IMR-90 (cell line): ENCODE measurements around the gene SLC4A4. TPM values are rescaled to one million over a fixed set of nuclear protein-coding genes. Genes with fewer than 3 reads are reported as not detected.
A peak's percentile ranks its signal among the peaks of the same experiment; 100 is the strongest.

Experiments
- ATAC-seq: fragments of 200-7000 bp; cut with Tn5 transposase; 2 replicates; pipeline ENCODE4 v1.9.1; 2020; ENCODE audit warnings: low read depth, mild to moderate bottlenecking, moderate library complexity
- BruUV-seq: library from RNA; stranded (reverse); fragments of 400-500 nt; replicated peaks from 2 replicates; lab custom pipeline; 2021; lab: Mats Ljungman, UMichigan
- CTCF ChIA-PET: fragments of 300-600 bp; formaldehyde crosslinking; extraction: SDS; loops from one replicate; lab custom pipeline; 2021; ENCODE audit warnings: antibody characterized with exemption; lab: Yijun Ruan, JAX
- POLR2A ChIA-PET: fragments of 300-600 bp; sonication (Branson Sonifier 250); formaldehyde crosslinking; loops from one replicate; lab custom pipeline; 2022; ENCODE audit warnings: antibody characterized with exemption; ENCODE audit not compliant: unreplicated experiment; lab: Charles Lee
- DNase-seq: peaks from one replicate; pipeline ENCODE4 v3.0.0; 2013
- H2AFZ ChIP-seq: replicated peaks from 2 replicates; pipeline ENCODE3; 2013; ENCODE audit warnings: low read length, mild to moderate bottlenecking; ENCODE audit not compliant: poor library complexity
- H2AK5ac ChIP-seq: 2 replicates; pipeline ENCODE4 v1.6.1; 2013; ENCODE audit warnings: low read depth, low read length, inconsistent platforms
- H2AK9ac ChIP-seq: replicated peaks from 2 replicates; pipeline ENCODE3; 2013; ENCODE audit warnings: mild to moderate bottlenecking, low read depth, low read length, moderate library complexity; ENCODE audit not compliant: poor library complexity
- H2BK120ac ChIP-seq: 2 replicates; pipeline ENCODE4 v1.6.1; 2013; ENCODE audit warnings: low read depth, low read length, inconsistent platforms
- H2BK15ac ChIP-seq: 3 replicates; pipeline ENCODE4 v1.6.1; 2013; ENCODE audit warnings: low read depth, low read length, inconsistent platforms
- H2BK20ac ChIP-seq: 2 replicates; pipeline ENCODE4 v1.6.1; 2013; ENCODE audit warnings: low read depth, mild to moderate bottlenecking, inconsistent platforms, low read length, moderate library complexity
- H2BK5ac ChIP-seq: 2 replicates; pipeline ENCODE4 v1.6.1; 2013; ENCODE audit warnings: mild to moderate bottlenecking, low read depth, low read length, inconsistent platforms; ENCODE audit not compliant: poor library complexity, severe bottlenecking
- H3K14ac ChIP-seq: replicated peaks from 2 replicates; pipeline ENCODE4 v1.6.1; 2013; ENCODE audit warnings: low read depth, low read length, inconsistent platforms
- H3K18ac ChIP-seq: 2 replicates; pipeline ENCODE4 v1.6.1; 2013; ENCODE audit warnings: low read depth, low read length, control low read depth
- H3K23ac ChIP-seq: 2 replicates; pipeline ENCODE4 v1.6.1; 2013; ENCODE audit warnings: low read depth, low read length, inconsistent platforms
- H3K27ac ChIP-seq: 2 replicates; pipeline ENCODE4 v1.5.1; 2013; ENCODE audit warnings: mild to moderate bottlenecking, control low read depth, low read length; ENCODE audit not compliant: insufficient read depth
- H3K27me3 ChIP-seq: 2 replicates; pipeline ENCODE4 v1.6.1; 2013; ENCODE audit warnings: low read length; ENCODE audit not compliant: control insufficient read depth, insufficient read depth
- H3K36me3 ChIP-seq: 2 replicates; pipeline ENCODE4 v1.6.1; 2013; ENCODE audit warnings: low read length, mixed read lengths; ENCODE audit not compliant: control insufficient read depth, insufficient read depth
- H3K4ac ChIP-seq: 2 replicates; pipeline ENCODE4 v1.6.1; 2013; ENCODE audit warnings: low read depth, low read length, inconsistent platforms
- H3K4me1 ChIP-seq: 2 replicates; pipeline ENCODE4 v1.6.1; 2013; ENCODE audit warnings: low read length, mixed read lengths; ENCODE audit not compliant: control insufficient read depth, insufficient read depth
- H3K4me2 ChIP-seq: 2 replicates; pipeline ENCODE4 v1.6.1; 2013; ENCODE audit warnings: low read depth, mild to moderate bottlenecking, control low read depth, low read length, moderate library complexity
- H3K4me3 ChIP-seq: 2 replicates; pipeline ENCODE4 v1.5.1; 2013; ENCODE audit warnings: low read depth, mild to moderate bottlenecking, control low read depth, low read length, moderate library complexity; ENCODE audit not compliant: insufficient read depth
- H3K56ac ChIP-seq: 2 replicates; pipeline ENCODE4 v1.6.1; 2013; ENCODE audit warnings: low read length, inconsistent platforms; ENCODE audit not compliant: insufficient read depth; ENCODE audit errors: extremely low read depth
- H3K79me1 ChIP-seq, 2 experiments: 2 replicates each; pipeline ENCODE4 v1.6.1; 2013; ENCODE audit warnings: low read length in 2 of 2, inconsistent platforms in 1 of 2, low read depth in 1 of 2
- H3K9ac ChIP-seq: 2 replicates; pipeline ENCODE4 v1.6.1; 2013; ENCODE audit warnings: low read depth, low read length, control low read depth
- H3K9me1 ChIP-seq: 2 replicates; pipeline ENCODE4 v1.6.1; 2013; ENCODE audit warnings: low read length, inconsistent platforms; ENCODE audit not compliant: insufficient read depth
- H3K9me3 ChIP-seq: 2 replicates; pipeline ENCODE4 v1.6.1; 2013; ENCODE audit warnings: low read length; ENCODE audit not compliant: control insufficient read depth, insufficient read depth
- H4K20me1 ChIP-seq: 2 replicates; pipeline ENCODE4 v1.6.1; 2013; ENCODE audit warnings: low read length, inconsistent platforms; ENCODE audit not compliant: insufficient read depth
- H4K5ac ChIP-seq: 2 replicates; pipeline ENCODE4 v1.6.1; 2013; ENCODE audit warnings: mild to moderate bottlenecking, low read depth, low read length, control low read depth
- H4K8ac ChIP-seq, 2 experiments: 2 replicates each; pipeline ENCODE4 v1.6.1; 2013; ENCODE audit warnings: low read depth in 2 of 2, low read length in 2 of 2, control low read depth in 1 of 2, inconsistent platforms in 1 of 2
- H4K91ac ChIP-seq: 2 replicates; pipeline ENCODE4 v1.6.1; 2013; ENCODE audit warnings: low read depth, low read length, inconsistent platforms; ENCODE audit not compliant: insufficient read depth
- CEBPB ChIP-seq: IDR thresholded peaks from 2 replicates; pipeline ENCODE4 v1.6.1; 2012; ENCODE audit warnings: low read depth, low read length, improper control_type of control experiment
- MXI1 ChIP-seq: IDR thresholded peaks from 2 replicates; pipeline ENCODE4 v1.6.1; 2012; ENCODE audit warnings: low read depth, mild to moderate bottlenecking, low read length, moderate library complexity, borderline replicate concordance
- NFE2L2 ChIP-seq: fragments of 150-350 bp; IDR thresholded peaks from 2 replicates; pipeline ENCODE4 v1.6.1; 2016; ENCODE audit warnings: low read depth, mild to moderate bottlenecking, low read length
- POLR2A ChIP-seq: IDR thresholded peaks from 2 replicates; pipeline ENCODE4 v1.6.1; 2012; ENCODE audit warnings: mild to moderate bottlenecking, low read depth, low read length
- RCOR1 ChIP-seq: IDR thresholded peaks from 2 replicates; pipeline ENCODE4 v1.6.1; 2012; ENCODE audit warnings: mild to moderate bottlenecking, low read length, improper control_type of control experiment; ENCODE audit not compliant: insufficient replicate concordance
- SMC3 ChIP-seq: fragments of 150-350 bp; IDR thresholded peaks from 2 replicates; pipeline ENCODE4 v1.6.1; 2016; ENCODE audit warnings: low read depth, mild to moderate bottlenecking, antibody characterized with exemption, low read length, moderate library complexity
- WGBS, 2 experiments: methylation state at CpG; one replicate each; pipeline versions ENCODE4 v1.1.5 to v1.1.7; 2013; ENCODE audit warnings: missing lambda C conversion rate in 2 of 2; ENCODE audit not compliant: insufficient read length in 1 of 2; ENCODE audit errors: extremely low coverage in 2 of 2; 5-methylcytosine and 5-hydroxymethylcytosine counted together
- dilution Hi-C: fragments of 300-500 bp; cut with HindIII; formaldehyde crosslinking; loops from one replicate; pipeline ENCODE4 v1.14.3; 2018; ENCODE audit warnings: low sequenced_read_pairs; ENCODE audit not compliant: unreplicated experiment
- in situ Hi-C: fragments of 300-500 bp; cut with MboI; formaldehyde crosslinking; loops from 3 replicates; pipeline ENCODE4 v1.14.3; 2019; ENCODE audit warnings: low sequenced_read_pairs, inconsistent platforms, mixed read lengths
- intact Hi-C: fragments of 100-400 bp; cut with micrococcal nuclease; formaldehyde crosslinking; loops from 2 replicates; pipeline ENCODE4 v1.10.0; 2022
- polyA plus RNA-seq, 3 experiments: library from polyadenylated mRNA; depleted of rRNA; stranded (reverse); fragments of >200 nt; gene quantifications; 2 replicates each; pipeline ENCODE4 v1.2.3, GENCODE V29; 2012; ENCODE audit warnings: low replicate concordance in 1 of 3
- total RNA-seq: library from RNA; depleted of rRNA; stranded (reverse); fragments of >200 nt; gene quantifications from 2 replicates; pipeline ENCODE4 v1.2.3, GENCODE V29; 2012
- TF ChIP-seq, protein P1 (sequence below): fragments of 150-350 bp; IDR thresholded peaks from 2 replicates; pipeline ENCODE4 v1.6.1; 2016; ENCODE audit warnings: low read depth, mild to moderate bottlenecking, low read length, moderate library complexity, borderline replicate concordance

The SLC4A4 gene
- total and polyA plus RNA-seq, 2 of the 4 experiments (the other 2 are of a cell fraction): 5.6 to 16.8 TPM

DNA sequence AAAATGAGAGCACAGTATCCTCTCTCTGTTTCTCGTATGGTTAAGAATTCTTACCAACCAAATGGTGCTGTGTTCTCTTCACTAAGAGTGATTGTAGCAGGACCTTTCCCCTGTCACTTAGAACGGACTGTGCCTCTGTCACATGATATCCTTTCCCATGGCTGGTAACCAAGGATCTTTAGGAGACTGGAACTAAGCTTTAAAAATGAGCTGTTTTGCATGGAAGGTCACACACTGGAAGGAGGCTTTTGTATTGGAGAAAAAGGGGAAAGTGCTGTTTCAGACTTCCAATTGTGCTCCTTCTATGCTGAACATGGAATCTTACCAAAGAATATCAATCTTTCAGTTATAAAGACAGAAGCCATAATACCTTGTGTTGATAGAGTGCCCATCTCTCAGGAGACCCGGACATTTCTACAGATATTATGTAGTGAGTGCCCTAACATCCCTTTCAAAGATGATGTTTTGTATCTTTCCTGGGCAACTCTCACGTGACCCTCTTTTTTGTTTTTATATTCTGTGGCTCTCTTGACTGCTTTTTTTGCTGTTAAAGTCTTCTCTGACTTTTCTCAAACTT, 148.6 kb downstream of the SLC4A4 start:
- Histone ChIP-seq H3K79me1 (peaks cover 3 to 4% of the 10 kb centered on the region in 2 experiments; a peak in 3 of 4 replicates), H2BK120ac (no peak overlapping the region; the same call in 1 of the 2 replicates), H3K4ac (no peak overlapping the region), H3K36me3 (peaks cover 17% of the 10 kb centered on the region), H4K91ac (no peak overlapping the region), H4K8ac (0 out of 4 replicates have a peak overlapping the region, but pooled peaks of 1 of the 2 experiments have one; percentile 52), H2AK9ac (no peak overlapping the region), H3K4me2 (no peak overlapping the region), H3K18ac (no peak overlapping the region), H3K9me1 (no peaks in the 10 kb centered on the region; the same call in 1 of the 2 replicates), H3K27me3 (no peaks in the 10 kb centered on the region), H3K4me1 (no peaks in the 10 kb centered on the region), H3K9me3 (no peaks in the 10 kb centered on the region), H3K23ac (no peak overlapping the region), H2BK15ac (no peak overlapping the region), H4K5ac (no peak overlapping the region), H3K4me3 (no peak overlapping the region), H3K56ac (no peak overlapping the region), H4K20me1 (no peaks in the 10 kb centered on the region), H2BK20ac (0 out of 2 replicates have a peak overlapping the region, but pooled peaks have one; percentile 0), H2BK5ac (no peak overlapping the region), H3K27ac (no peak overlapping the region), H2AK5ac (no peak overlapping the region), H3K9ac (no peak overlapping the region), H2AFZ (no peak overlapping the region), H3K14ac (no peak overlapping the region)
- TF ChIP-seq RCOR1: no peak
- TF ChIP-seq NFE2L2: no peak
- no peak for TF ChIP-seq POLR2A
- TF ChIP-seq SMC3: no peak
- no peak for TF ChIP-seq MXI1
- TF ChIP-seq CEBPB: no peak
- TF ChIP-seq, protein P1, sequence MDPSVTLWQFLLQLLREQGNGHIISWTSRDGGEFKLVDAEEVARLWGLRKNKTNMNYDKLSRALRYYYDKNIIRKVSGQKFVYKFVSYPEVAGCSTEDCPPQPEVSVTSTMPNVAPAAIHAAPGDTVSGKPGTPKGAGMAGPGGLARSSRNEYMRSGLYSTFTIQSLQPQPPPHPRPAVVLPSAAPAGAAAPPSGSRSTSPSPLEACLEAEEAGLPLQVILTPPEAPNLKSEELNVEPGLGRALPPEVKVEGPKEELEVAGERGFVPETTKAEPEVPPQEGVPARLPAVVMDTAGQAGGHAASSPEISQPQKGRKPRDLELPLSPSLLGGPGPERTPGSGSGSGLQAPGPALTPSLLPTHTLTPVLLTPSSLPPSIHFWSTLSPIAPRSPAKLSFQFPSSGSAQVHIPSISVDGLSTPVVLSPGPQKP: no peak
- no peak for ATAC-seq
- CTCF ChIA-PET: no interaction called here
- DNase-seq: no peak
- intact Hi-C loops: no loop called here
- BruUV-seq: no TSS peak
- dilution Hi-C loops: no loop called here
- in situ Hi-C loops: no loop called here
- no CpG with 5 or more reads among the region's 4 CpGs for WGBS, 2 experiments
- POLR2A ChIA-PET: no interaction called here
